Panc1 (cell line): ENCODE data around the gene SPATA6L. TPM values are rescaled to one million over a fixed set of nuclear protein-coding genes. Genes with fewer than 3 reads are reported as not detected.

Experiments used
- ATAC-seq: fragments of 200-7000 bp; cut with Tn5 transposase; 2 replicates; pipeline ENCODE4 v1.9.1; 2020; ENCODE audit warnings: mild to moderate bottlenecking, moderate library complexity
- BruUV-seq: library from RNA; stranded (reverse); fragments of 400-500 nt; replicated peaks from 2 replicates; lab custom pipeline; 2021; lab: Mats Ljungman, UMichigan
- CTCF ChIA-PET: fragments of 300-600 bp; sonication (Branson Sonifier 250); formaldehyde crosslinking; loops from one replicate; lab custom pipeline; 2022; ENCODE audit warnings: antibody characterized with exemption; lab: Charles Lee
- POLR2A ChIA-PET: fragments of 300-600 bp; sonication (Branson Sonifier 250); formaldehyde crosslinking; loops from one replicate; lab custom pipeline; 2022; ENCODE audit warnings: antibody characterized with exemption; lab: Charles Lee
- DNase-seq: peaks from one replicate; pipeline ENCODE4 v3.0.0-alpha.2; 2010; ENCODE audit warnings: low read depth, low spot score
- H3K27ac ChIP-seq: 2 replicates; pipeline ENCODE4 v1.5.1; 2011; ENCODE audit warnings: mild to moderate bottlenecking, low read length, inconsistent platforms
- H3K27me3 ChIP-seq: fragments of 200-500 bp; sonication (Bioruptor generic); 2 replicates; pipeline ENCODE4 v1.6.0; 2014; ENCODE audit warnings: low read length, inconsistent platforms; ENCODE audit not compliant: control insufficient read depth, insufficient read depth
- H3K36me3 ChIP-seq: fragments of 200-500 bp; sonication (Bioruptor generic); 2 replicates; pipeline ENCODE4 v1.5.1; 2014; ENCODE audit warnings: inconsistent platforms, mild to moderate bottlenecking, low read length, moderate library complexity; ENCODE audit not compliant: control insufficient read depth, insufficient read depth
- H3K4me1 ChIP-seq: 2 replicates; pipeline ENCODE4 v1.5.1; 2011; ENCODE audit warnings: inconsistent platforms, mild to moderate bottlenecking, low read length, moderate library complexity; ENCODE audit not compliant: control insufficient read depth, insufficient read depth
- H3K4me3 ChIP-seq, 2 experiments: 2 replicates each; pipeline ENCODE4 v1.5.1; 2011 to 2012; ENCODE audit warnings: low read depth in 2 of 2, low read length in 2 of 2, mild to moderate bottlenecking in 2 of 2, inconsistent platforms in 1 of 2, moderate library complexity in 1 of 2
- H3K9me3 ChIP-seq: fragments of 200-500 bp; sonication (Bioruptor generic); 2 replicates; pipeline ENCODE4 v1.5.1; 2014; ENCODE audit warnings: low read depth, mild to moderate bottlenecking, inconsistent platforms, low read length, moderate library complexity; ENCODE audit not compliant: control insufficient read depth, insufficient read depth
- POLR2AphosphoS5 ChIP-seq: IDR thresholded peaks from 2 replicates; pipeline ENCODE4 v1.6.1; 2012; ENCODE audit warnings: mild to moderate bottlenecking, low read depth, low read length, moderate library complexity
- SIN3A ChIP-seq: IDR thresholded peaks from 2 replicates; pipeline ENCODE4 v1.6.1; 2012; ENCODE audit warnings: low read depth, mild to moderate bottlenecking, low read length, moderate library complexity, borderline replicate concordance; ENCODE audit not compliant: insufficient read depth
- TCF7L2 ChIP-seq: IDR thresholded peaks from 2 replicates; pipeline ENCODE4 v1.6.1; 2011; ENCODE audit warnings: mild to moderate bottlenecking, low read depth, low read length, inconsistent platforms
- in situ Hi-C: cut with HindIII; loops from 2 replicates; pipeline ENCODE4 v1.10.0; 2016; ENCODE audit warnings: low sequenced_read_pairs, low pct_unique_long_range_greater_than_20kb
- intact Hi-C: fragments of 100-400 bp; cut with micrococcal nuclease; formaldehyde crosslinking; loops from one replicate; pipeline ENCODE4 v1.10.0; 2022; ENCODE audit not compliant: unreplicated experiment
- total RNA-seq: library from RNA; stranded (reverse); gene quantifications from one replicate; pipeline ENCODE4 v1.2.1, GENCODE V29; 2021; ENCODE audit not compliant: unreplicated experiment
- TF ChIP-seq, protein P1 (sequence below): fragments of 450-650 bp; IDR thresholded peaks from 2 replicates; pipeline ENCODE4 v1.5.1; 2017; ENCODE audit warnings: mild to moderate bottlenecking
- TF ChIP-seq, protein P2 (sequence below), 2 experiments: IDR thresholded peaks; 2 replicates each; pipeline ENCODE4 v1.6.1; 2011 to 2012; ENCODE audit warnings: low read depth in 2 of 2, control low read depth in 1 of 2, low read length in 1 of 2, mild to moderate bottlenecking in 1 of 2, moderate library complexity in 1 of 2; ENCODE audit not compliant: insufficient read depth in 1 of 2

The SPATA6L gene
- total RNA-seq, 1 experiment from 2014 or later = 0.13 TPM

GRCh38 chr9:4594994-4595393, 71.3 kb downstream of the SPATA6L start:
- Histone ChIP-seq H3K27ac (no peak overlapping the region), H3K27me3 (no peaks in the 10 kb centered on the region), H3K36me3 (no peaks in the 10 kb centered on the region), H3K9me3 (no peaks in the 10 kb centered on the region), H3K4me3 (no peak overlapping the region), H3K4me1 (no peaks in the 10 kb centered on the region)
- ATAC-seq (no peak), DNase-seq (no peak)
- BruUV-seq = no TSS peak
- in situ Hi-C loops (no loop called here), intact Hi-C loops (no loop called here)
- no peak for TF ChIP-seq POLR2AphosphoS5
- TF ChIP-seq SIN3A = no peak
- no peak for TF ChIP-seq TCF7L2
- TF ChIP-seq, protein P1, sequence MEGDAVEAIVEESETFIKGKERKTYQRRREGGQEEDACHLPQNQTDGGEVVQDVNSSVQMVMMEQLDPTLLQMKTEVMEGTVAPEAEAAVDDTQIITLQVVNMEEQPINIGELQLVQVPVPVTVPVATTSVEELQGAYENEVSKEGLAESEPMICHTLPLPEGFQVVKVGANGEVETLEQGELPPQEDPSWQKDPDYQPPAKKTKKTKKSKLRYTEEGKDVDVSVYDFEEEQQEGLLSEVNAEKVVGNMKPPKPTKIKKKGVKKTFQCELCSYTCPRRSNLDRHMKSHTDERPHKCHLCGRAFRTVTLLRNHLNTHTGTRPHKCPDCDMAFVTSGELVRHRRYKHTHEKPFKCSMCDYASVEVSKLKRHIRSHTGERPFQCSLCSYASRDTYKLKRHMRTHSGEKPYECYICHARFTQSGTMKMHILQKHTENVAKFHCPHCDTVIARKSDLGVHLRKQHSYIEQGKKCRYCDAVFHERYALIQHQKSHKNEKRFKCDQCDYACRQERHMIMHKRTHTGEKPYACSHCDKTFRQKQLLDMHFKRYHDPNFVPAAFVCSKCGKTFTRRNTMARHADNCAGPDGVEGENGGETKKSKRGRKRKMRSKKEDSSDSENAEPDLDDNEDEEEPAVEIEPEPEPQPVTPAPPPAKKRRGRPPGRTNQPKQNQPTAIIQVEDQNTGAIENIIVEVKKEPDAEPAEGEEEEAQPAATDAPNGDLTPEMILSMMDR = no peak
- TF ChIP-seq, protein P2, sequence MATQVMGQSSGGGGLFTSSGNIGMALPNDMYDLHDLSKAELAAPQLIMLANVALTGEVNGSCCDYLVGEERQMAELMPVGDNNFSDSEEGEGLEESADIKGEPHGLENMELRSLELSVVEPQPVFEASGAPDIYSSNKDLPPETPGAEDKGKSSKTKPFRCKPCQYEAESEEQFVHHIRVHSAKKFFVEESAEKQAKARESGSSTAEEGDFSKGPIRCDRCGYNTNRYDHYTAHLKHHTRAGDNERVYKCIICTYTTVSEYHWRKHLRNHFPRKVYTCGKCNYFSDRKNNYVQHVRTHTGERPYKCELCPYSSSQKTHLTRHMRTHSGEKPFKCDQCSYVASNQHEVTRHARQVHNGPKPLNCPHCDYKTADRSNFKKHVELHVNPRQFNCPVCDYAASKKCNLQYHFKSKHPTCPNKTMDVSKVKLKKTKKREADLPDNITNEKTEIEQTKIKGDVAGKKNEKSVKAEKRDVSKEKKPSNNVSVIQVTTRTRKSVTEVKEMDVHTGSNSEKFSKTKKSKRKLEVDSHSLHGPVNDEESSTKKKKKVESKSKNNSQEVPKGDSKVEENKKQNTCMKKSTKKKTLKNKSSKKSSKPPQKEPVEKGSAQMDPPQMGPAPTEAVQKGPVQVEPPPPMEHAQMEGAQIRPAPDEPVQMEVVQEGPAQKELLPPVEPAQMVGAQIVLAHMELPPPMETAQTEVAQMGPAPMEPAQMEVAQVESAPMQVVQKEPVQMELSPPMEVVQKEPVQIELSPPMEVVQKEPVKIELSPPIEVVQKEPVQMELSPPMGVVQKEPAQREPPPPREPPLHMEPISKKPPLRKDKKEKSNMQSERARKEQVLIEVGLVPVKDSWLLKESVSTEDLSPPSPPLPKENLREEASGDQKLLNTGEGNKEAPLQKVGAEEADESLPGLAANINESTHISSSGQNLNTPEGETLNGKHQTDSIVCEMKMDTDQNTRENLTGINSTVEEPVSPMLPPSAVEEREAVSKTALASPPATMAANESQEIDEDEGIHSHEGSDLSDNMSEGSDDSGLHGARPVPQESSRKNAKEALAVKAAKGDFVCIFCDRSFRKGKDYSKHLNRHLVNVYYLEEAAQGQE (IDR thresholded peaks at IDR 0.05; ENCODE audit: insufficient read depth in 1 of 2, low read depth in 2 of 2, low read length in 1 of 2) = no peak
- ChIA-PET CTCF (no interaction called here), POLR2A (no interaction called here)

- no peaks in the 10 kb centered on the region for H3K36me3 ChIP-seq
- no peak for DNase-seq
- intact Hi-C loops (no loop called here), in situ Hi-C loops (no loop called here)
- H3K4me1 ChIP-seq = no peaks in the 10 kb centered on the region
- no peaks in the 10 kb centered on the region for H3K27me3 ChIP-seq
- no peaks in the 10 kb centered on the region for H3K9me3 ChIP-seq
- ChIA-PET CTCF (no interaction called here), POLR2A (no interaction called here)
- H3K4me3 ChIP-seq = no peak overlapping the region
- TF ChIP-seq POLR2AphosphoS5 = no peak
- TF ChIP-seq TCF7L2 = no peak
- TF ChIP-seq, protein P2 (IDR thresholded peaks at IDR 0.05; ENCODE audit: insufficient read depth in 1 of 2, low read depth in 2 of 2, low read length in 1 of 2) = no peak
- TF ChIP-seq, protein P1 = no peak
- TF ChIP-seq SIN3A = no peak
- ATAC-seq = no peak
- H3K27ac ChIP-seq = no peak overlapping the region
- BruUV-seq = no TSS peak
Observed at GRCh38 chr9:4594545-4594944, 71.7 kb downstream of the SPATA6L start.
